PFSK-1 (cell line): ENCODE results near the gene PGGHG.

Experiments
- POLR2AphosphoS5 ChIP-seq: IDR thresholded peaks from 2 replicates; pipeline ENCODE4 v1.6.1; 2012; ENCODE audit warnings: low read depth, mild to moderate bottlenecking, control low read depth, low read length, moderate library complexity
- REST ChIP-seq, 2 experiments: IDR thresholded peaks; 2 replicates each; pipeline versions ENCODE4 v1.6.1 to v1.8.0; 2011 to 2012; ENCODE audit warnings: low read depth in 2 of 2, low read length in 2 of 2, control low read depth in 1 of 2, inconsistent platforms in 1 of 2, mild to moderate bottlenecking in 1 of 2, moderate library complexity in 1 of 2; ENCODE audit not compliant: insufficient read depth in 1 of 2
- SIN3A ChIP-seq: IDR thresholded peaks from 2 replicates; pipeline ENCODE4 v1.6.1; 2012; ENCODE audit warnings: mild to moderate bottlenecking, low read length, moderate library complexity, borderline replicate concordance; ENCODE audit not compliant: insufficient read depth
- TAF1 ChIP-seq: IDR thresholded peaks from 2 replicates; pipeline ENCODE4 v1.6.1; 2012; ENCODE audit warnings: low read length, control low read depth, borderline replicate concordance; ENCODE audit not compliant: insufficient read depth

- TF ChIP-seq REST (IDR thresholded peaks at IDR 0.05; ENCODE audit: insufficient read depth in 1 of 2, low read depth in 2 of 2, low read length in 2 of 2) (no peak), TAF1 (no peak), POLR2AphosphoS5 (no peak), SIN3A (no peak)
These were observed 16.1 kb upstream of the PGGHG start for GRCh38 chr11:272931-273198.
